GM06990 (cell line): Measurements from ENCODE around the gene NXPH2.

ENCODE experiments used
- DNase-seq: peaks from one replicate; pipeline ENCODE4 v3.0.0-alpha.2; 2011; ENCODE audit not compliant: insufficient read length; ENCODE audit errors: extremely low read depth
- H3K27me3 ChIP-seq: replicated peaks from 2 replicates; pipeline ENCODE4 v1.6.0; 2011; ENCODE audit warnings: low read length; ENCODE audit not compliant: control insufficient read depth, insufficient read depth
- H3K36me3 ChIP-seq: 2 replicates; pipeline ENCODE4 v1.5.1; 2011; ENCODE audit warnings: low read length; ENCODE audit not compliant: control insufficient read depth, insufficient read depth
- H3K4me3 ChIP-seq: replicated peaks from 2 replicates; pipeline ENCODE4 v1.5.1; 2011; ENCODE audit warnings: low read depth, mild to moderate bottlenecking, control low read depth, low read length
- CTCF ChIP-seq: IDR thresholded peaks from 2 replicates; pipeline ENCODE4 v1.5.1; 2011; ENCODE audit warnings: low read length, control low read depth, mild to moderate bottlenecking, inconsistent platforms; ENCODE audit not compliant: insufficient read depth, poor library complexity, severe bottlenecking

The NXPH2 gene

DNA sequence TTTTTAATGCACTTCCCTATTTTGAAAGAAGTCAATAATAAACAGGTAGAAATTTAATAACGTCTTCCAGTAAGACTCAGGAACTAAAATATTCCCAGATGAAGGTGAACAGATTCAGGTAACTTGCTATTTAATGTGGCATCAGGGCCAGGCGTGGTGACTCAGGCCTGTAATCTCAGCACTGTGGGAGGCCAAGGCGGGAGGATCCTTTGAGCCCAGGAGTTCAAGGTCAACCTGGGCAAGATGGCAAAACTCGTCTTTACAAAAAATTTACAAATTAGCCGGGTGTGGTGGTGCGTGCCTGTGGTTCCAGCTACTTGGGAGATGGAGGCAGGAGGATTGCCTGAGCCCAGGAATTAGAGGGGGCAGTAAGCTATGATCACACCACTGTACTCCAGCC lies 81.8 kb downstream of the NXPH2 start:
- DNase-seq: no peak
- no peak for TF ChIP-seq CTCF
- Histone ChIP-seq H3K36me3 (no peaks in the 10 kb centered on the region), H3K4me3 (no peak overlapping the region), H3K27me3 (no peaks in the 10 kb centered on the region)

DNA sequence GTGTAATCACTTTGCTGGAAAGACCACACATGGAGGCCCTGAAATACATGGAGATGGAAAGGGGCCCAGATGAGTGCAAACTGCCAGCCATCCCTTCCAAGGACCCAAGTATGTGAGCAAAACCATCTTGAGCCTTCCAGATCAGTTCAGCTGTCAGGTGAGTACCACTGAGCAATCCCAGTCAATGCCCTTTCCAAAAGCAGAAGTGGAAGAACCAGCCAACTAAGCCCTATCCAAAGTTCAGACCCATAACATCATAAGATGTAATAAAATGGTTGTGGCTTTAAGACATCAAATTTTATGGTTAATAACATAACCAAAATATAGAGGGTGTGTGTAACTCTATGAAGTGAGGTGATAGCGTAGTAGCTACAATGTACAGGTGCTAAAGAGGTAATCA lies 88.5 kb downstream of the NXPH2 start:
- no peak for DNase-seq
- no peak overlapping the region for H3K4me3 ChIP-seq
- no peaks in the 10 kb centered on the region for H3K36me3 ChIP-seq
- TF ChIP-seq CTCF: no peak
- no peaks in the 10 kb centered on the region for H3K27me3 ChIP-seq

GRCh38 chr2:138689705-138690104 lies 90.5 kb downstream of the NXPH2 start:
- Histone ChIP-seq H3K4me3 (no peak overlapping the region), H3K27me3 (no peaks in the 10 kb centered on the region), H3K36me3 (no peaks in the 10 kb centered on the region)
- no peak for TF ChIP-seq CTCF
- no peak for DNase-seq

- TF ChIP-seq CTCF: no peak
- no peak overlapping the region for H3K4me3 ChIP-seq
- DNase-seq: no peak
- no peaks in the 10 kb centered on the region for H3K36me3 ChIP-seq
- no peaks in the 10 kb centered on the region for H3K27me3 ChIP-seq
Measured at GRCh38 chr2:138682163-138682562, 98.0 kb downstream of the NXPH2 start.

DNA sequence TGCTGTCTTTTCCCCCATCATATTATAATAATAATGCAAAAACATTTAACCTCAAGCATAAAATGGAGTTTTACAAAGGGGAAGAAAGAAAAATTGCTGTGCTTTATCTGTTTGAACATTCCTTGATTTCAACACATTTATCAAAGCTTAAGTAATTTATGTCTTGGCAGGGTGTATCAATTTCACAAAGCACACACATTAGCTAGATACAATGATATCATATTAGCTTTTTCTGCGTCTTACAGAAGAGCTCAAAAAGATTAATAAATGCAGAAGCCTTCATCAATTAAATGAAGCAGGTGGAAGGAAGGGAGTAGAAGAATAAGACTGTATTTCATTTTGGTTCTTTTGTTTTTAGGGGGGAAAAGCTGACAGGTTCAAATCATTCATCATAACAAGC lies 103.0 kb downstream of the NXPH2 start:
- TF ChIP-seq CTCF: no peak
- Histone ChIP-seq H3K36me3 (no peaks in the 10 kb centered on the region), H3K4me3 (no peak overlapping the region), H3K27me3 (no peaks in the 10 kb centered on the region; the same call in 1 of the 2 replicates)
- no peak for DNase-seq

DNA sequence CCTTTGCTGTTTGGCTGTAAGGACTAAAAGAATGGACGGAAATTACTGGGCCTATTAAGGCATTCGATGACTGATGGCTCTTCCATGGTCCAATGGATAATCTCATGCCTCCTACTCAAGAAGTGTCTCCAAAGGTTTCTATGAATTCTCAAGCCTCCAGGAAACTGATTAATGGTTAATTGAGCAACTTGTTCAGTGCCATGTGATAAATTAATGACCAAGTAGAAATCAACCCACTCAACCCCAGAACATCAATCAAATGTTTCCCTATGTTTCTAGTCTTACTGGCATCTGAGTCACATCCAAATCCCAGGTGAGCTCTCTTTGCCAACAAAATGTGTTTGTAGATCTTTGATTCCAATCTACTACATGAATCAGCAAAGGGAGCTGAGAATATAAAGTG lies 103.6 kb downstream of the NXPH2 start:
- no peak for DNase-seq
- H3K4me3 ChIP-seq: no peak overlapping the region
- TF ChIP-seq CTCF: no peak
- no peaks in the 10 kb centered on the region; the same call in 1 of the 2 replicates for H3K27me3 ChIP-seq
- no peaks in the 10 kb centered on the region for H3K36me3 ChIP-seq
